Ramos (cell line): ENCODE measurements around the gene RAB11FIP4.

Experiments used
- in situ Hi-C: fragments of 300-500 bp; cut with MboI; formaldehyde crosslinking; loops from one replicate; pipeline ENCODE4 v1.14.3; 2022; ENCODE audit warnings: low sequenced_read_pairs; ENCODE audit not compliant: unreplicated experiment

RAB11FIP4 gene

GRCh38 chr17:31477417-31478055 lies 86.1 kb downstream of the RAB11FIP4 start:
- in situ Hi-C loops, result no loop called here

GRCh38 chr17:31479062-31479408 lies 87.6 kb downstream of the RAB11FIP4 start:
- in situ Hi-C loops, result no loop called here

GRCh38 chr17:31479524-31479923 lies 88.0 kb downstream of the RAB11FIP4 start:
- in situ Hi-C loops, result no loop called here

GRCh38 chr17:31480067-31480466 lies 88.6 kb downstream of the RAB11FIP4 start:
- in situ Hi-C loops, result no loop called here

GRCh38 chr17:31480904-31481782 lies 89.7 kb downstream of the RAB11FIP4 start:
- in situ Hi-C loops, result no loop called here

GRCh38 chr17:31481783-31482081 lies 90.3 kb downstream of the RAB11FIP4 start:
- in situ Hi-C loops, result no loop called here

- in situ Hi-C loops, result no loop called here
Measured at GRCh38 chr17:31484821-31485220, 93.3 kb downstream of the RAB11FIP4 start.

- in situ Hi-C loops, result no loop called here
Measured at GRCh38 chr17:31486351-31487062, 95.0 kb downstream of the RAB11FIP4 start.

GRCh38 chr17:31487063-31487647 lies 95.7 kb downstream of the RAB11FIP4 start:
- in situ Hi-C loops, result no loop called here

GRCh38 chr17:31487648-31488263 lies 96.3 kb downstream of the RAB11FIP4 start:
- in situ Hi-C loops, result no loop called here

GRCh38 chr17:31488264-31488981 lies 96.9 kb downstream of the RAB11FIP4 start:
- in situ Hi-C loops, result no loop called here

- in situ Hi-C loops, result no loop called here
Measured at GRCh38 chr17:31488982-31489294, 97.5 kb downstream of the RAB11FIP4 start.

GRCh38 chr17:31489295-31490018 lies 98.0 kb downstream of the RAB11FIP4 start:
- in situ Hi-C loops, result no loop called here

GRCh38 chr17:31490019-31490650 lies 98.7 kb downstream of the RAB11FIP4 start:
- in situ Hi-C loops, result no loop called here

GRCh38 chr17:31490671-31491375 lies 99.3 kb downstream of the RAB11FIP4 start:
- in situ Hi-C loops, result no loop called here

- in situ Hi-C loops, result no loop called here
Measured at GRCh38 chr17:31491376-31492131, 100.1 kb downstream of the RAB11FIP4 start.

GRCh38 chr17:31492206-31492605 lies 100.7 kb downstream of the RAB11FIP4 start:
- in situ Hi-C loops, result no loop called here
